Measurements from ENCODE around the gene CAPN9. TPM values are rescaled to one million over a fixed set of nuclear protein-coding genes. Genes with fewer than 3 reads are reported as not detected.

CAPN9 gene
- total RNA-seq, 4 donors from 2014 or later: 0.38 TPM; not detected in 3

GRCh38 chr1:230730977-230731376, 16.2 kb upstream of the CAPN9 start:
- TF ChIP-seq CTCF (IDR thresholded peaks at IDR 0.05) (no peak), POLR2A (IDR thresholded peaks at IDR 0.05) (no peak)
- no peaks in the 10 kb centered on the region for H3K4me1 ChIP-seq
- no peak for DNase-seq
- WGBS, 2 donors: 13 to 33% methylated on average over 5 of the region's 5 CpGs
- H3K27me3 ChIP-seq: no peaks in the 10 kb centered on the region
- H3K36me3 ChIP-seq: no peaks in the 10 kb centered on the region
- no peak overlapping the region for H3K4me3 ChIP-seq
- intact Hi-C loops (cut with DNase I): no loop called here
- no peak overlapping the region for H3K27ac ChIP-seq
- no peaks in the 10 kb centered on the region for H3K9me3 ChIP-seq

GRCh38 chr1:230735447-230735846, 11.7 kb upstream of the CAPN9 start:
- TF ChIP-seq POLR2A (IDR thresholded peaks at IDR 0.05) (no peak), CTCF (IDR thresholded peaks at IDR 0.05) (no peak)
- 17 to 33% methylated on average over 2 of the region's 2 CpGs for whole genome bisulfite sequencing, 2 donors
- H3K27me3 ChIP-seq: no peaks in the 10 kb centered on the region
- H3K4me1 ChIP-seq: no peaks in the 10 kb centered on the region
- H3K9me3 ChIP-seq: peaks cover 0 to 3% (median 0%) of the 10 kb centered on the region in 3 donors
- no peak for DNase-seq
- no peak overlapping the region for H3K4me3 ChIP-seq
- intact Hi-C loops (cut with DNase I): no loop called here
- no peaks in the 10 kb centered on the region for H3K36me3 ChIP-seq
- H3K27ac ChIP-seq: no peak overlapping the region

GRCh38 chr1:230737622-230738262, 9.4 kb upstream of the CAPN9 start:
- no peak for DNase-seq
- Histone ChIP-seq H3K27ac (no peak overlapping the region), H3K27me3 (no peaks in the 10 kb centered on the region), H3K9me3 (peaks cover 0 to 3% (median 0%) of the 10 kb centered on the region in 3 donors), H3K4me3 (no peak overlapping the region), H3K4me1 (no peaks in the 10 kb centered on the region), H3K36me3 (no peaks in the 10 kb centered on the region)
- TF ChIP-seq POLR2A (IDR thresholded peaks at IDR 0.05): no peak
- TF ChIP-seq CTCF (IDR thresholded peaks at IDR 0.05): no peak
- intact Hi-C loops (cut with DNase I): no loop called here
- 88 to 92% methylated on average over 3 of the region's 3 CpGs for WGBS, 2 donors

- 90 to 92% methylated on average over 12 of the region's 12 CpGs for WGBS, 2 donors
- intact Hi-C loops (cut with DNase I): no loop called here
- H3K4me1 ChIP-seq: no peaks in the 10 kb centered on the region
- H3K27ac ChIP-seq: no peak overlapping the region
- H3K4me3 ChIP-seq: no peak overlapping the region
- H3K27me3 ChIP-seq: no peaks in the 10 kb centered on the region
- peaks cover 0 to 3% (median 0%) of the 10 kb centered on the region in 3 donors for H3K9me3 ChIP-seq
- no peak for DNase-seq
- no peaks in the 10 kb centered on the region for H3K36me3 ChIP-seq
- no peak for TF ChIP-seq CTCF (IDR thresholded peaks at IDR 0.05)
Observed at GRCh38 chr1:230739564-230740290, 7.5 kb upstream of the CAPN9 start.

GRCh38 chr1:230743899-230744298, 3.3 kb upstream of the CAPN9 start:
- Histone ChIP-seq H3K36me3 (no peaks in the 10 kb centered on the region), H3K27me3 (no peaks in the 10 kb centered on the region), H3K9me3 (no peaks in the 10 kb centered on the region), H3K4me1 (no peaks in the 10 kb centered on the region), H3K27ac (no peak overlapping the region), H3K4me3 (no peak overlapping the region)
- WGBS, 2 donors: 86 to 100% methylated on average over 1 to 2 of the region's 2 CpGs
- TF ChIP-seq POLR2A (IDR thresholded peaks at IDR 0.05) (no peak), CTCF (IDR thresholded peaks at IDR 0.05) (no peak)
- no peak for DNase-seq
- intact Hi-C loops (cut with DNase I): no loop called here
